ENCODE results near the gene ARID4B.
"Not testable (repeated sequence)": the region's sequence is repeated elsewhere in the genome, so short reads cannot be mapped to it uniquely, and the experiment has no call there.

DNA sequence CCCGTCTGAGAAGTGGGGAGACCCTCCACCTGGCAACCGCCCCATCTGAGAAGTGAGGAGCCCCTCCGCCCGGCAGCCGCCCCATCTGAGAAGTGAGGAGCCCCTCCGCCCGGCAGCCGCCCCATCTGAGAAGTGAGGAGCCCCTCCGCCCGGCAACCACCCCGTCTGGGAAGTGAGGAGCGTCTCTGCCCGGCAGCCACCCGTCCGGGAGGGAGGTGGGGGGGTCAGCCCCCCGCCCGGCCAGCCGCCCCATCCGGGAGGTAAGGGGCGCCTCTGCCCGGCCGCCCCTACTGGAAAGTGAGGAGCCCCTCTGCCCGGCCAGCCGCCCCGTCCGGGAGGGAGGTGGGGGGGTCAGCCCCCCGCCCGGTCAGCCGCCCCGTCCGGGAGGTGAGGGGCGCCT, 18.8 kb downstream of the ARID4B start:
- TF ChIP-seq EZH2phosphoT487 (IDR thresholded peaks at IDR 0.05; ENCODE audit: borderline replicate concordance, low read depth, low read length); CTCF (conservative IDR thresholded peaks at IDR 0.05; ENCODE audit: low read length): not testable (repeated sequence)
